ENCODE measurements around the gene PITHD1. TPM values are rescaled to one million over a fixed set of nuclear protein-coding genes. Genes with fewer than 3 reads are reported as not detected.

Gene PITHD1
- total and polyA plus RNA-seq, 10 of the 15 experiments (the other 5 are each of a cell fraction or from before 2014, with no cell fraction given), result 23.7 to 82.2 (median 67.0) TPM

GRCh38 chr1:23810818-23811540 is 32.8 kb downstream of the PITHD1 start (continued):
- TF ChIP-seq CEBPZ (IDR thresholded peaks at IDR 0.05; ENCODE audit: low read depth, low read length) (no peak), HDGF (IDR thresholded peaks at IDR 0.05) (0 out of 2 replicates have a peak, but pooled peaks have one; percentile 41), ATF7 (IDR thresholded peaks at IDR 0.05; ENCODE audit: low read depth) (no peak), FOXK2 (IDR thresholded peaks at IDR 0.05) (no peak), HSF1 (IDR thresholded peaks at IDR 0.05; ENCODE audit: low read depth, low read length) (no peak), NBN (IDR thresholded peaks at IDR 0.05) (0 out of 2 replicates have a peak, but pooled peaks have one; percentile 21), PKNOX1 (IDR thresholded peaks at IDR 0.05) (no peak), SIX5 (IDR thresholded peaks at IDR 0.05; ENCODE audit: low read depth, low read length, severe bottlenecking) (no peak), YY1 (IDR thresholded peaks at IDR 0.05; ENCODE audit: low read depth, low read length) (peak; percentile 81), CEBPB (IDR thresholded peaks at IDR 0.05; ENCODE audit: borderline replicate concordance in 1 of 2, low read depth in 2 of 2, low read length in 2 of 2) (no peak), PAX5 (IDR thresholded peaks at IDR 0.05; ENCODE audit: borderline replicate concordance, low read depth, low read length) (no peak), DPF2 (IDR thresholded peaks at IDR 0.05) (no peak), IRF4 (IDR thresholded peaks at IDR 0.05; ENCODE audit: low read depth, low read length) (0 out of 2 replicates have a peak, but pooled peaks have one; percentile 13), NRF1 (conservative IDR thresholded peaks at IDR 0.05; ENCODE audit: low read depth, low read length) (no peak), SIN3A (IDR thresholded peaks at IDR 0.05; ENCODE audit: low read depth, low read length) (no peak), ZNF217 (IDR thresholded peaks at IDR 0.05) (no peak), ZBTB40 (IDR thresholded peaks at IDR 0.05; ENCODE audit: borderline replicate concordance) (no peak), CBX5 (IDR thresholded peaks at IDR 0.05; ENCODE audit: low read depth) (no peak), CBFB (IDR thresholded peaks at IDR 0.05; ENCODE audit: low read depth) (no peak), SMAD5 (IDR thresholded peaks at IDR 0.05; ENCODE audit: low read depth) (no peak)

Measured in GM12878 (cell line).